Measurements from ENCODE around the gene AKAP3.

DNA sequence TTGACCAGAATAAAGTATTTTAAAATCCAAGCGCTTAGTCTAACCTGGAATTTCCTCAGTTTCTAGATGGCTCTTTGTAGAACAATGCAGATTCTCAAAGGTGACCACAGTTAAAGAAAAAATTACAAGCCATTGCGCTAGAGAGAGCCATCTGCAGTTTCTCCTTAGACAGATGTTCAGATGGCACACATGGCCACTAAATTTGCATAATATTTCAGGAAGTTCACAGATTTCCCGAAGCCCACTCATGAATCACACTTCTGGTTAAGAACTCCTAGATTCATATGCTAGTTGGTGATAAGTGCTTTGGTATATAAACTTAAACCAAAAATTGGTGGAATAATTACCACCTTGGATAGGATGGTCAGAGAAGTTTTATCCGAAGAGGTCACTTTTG lies 749 bp downstream of the AKAP3 start:
- TF ChIP-seq, protein P1, sequence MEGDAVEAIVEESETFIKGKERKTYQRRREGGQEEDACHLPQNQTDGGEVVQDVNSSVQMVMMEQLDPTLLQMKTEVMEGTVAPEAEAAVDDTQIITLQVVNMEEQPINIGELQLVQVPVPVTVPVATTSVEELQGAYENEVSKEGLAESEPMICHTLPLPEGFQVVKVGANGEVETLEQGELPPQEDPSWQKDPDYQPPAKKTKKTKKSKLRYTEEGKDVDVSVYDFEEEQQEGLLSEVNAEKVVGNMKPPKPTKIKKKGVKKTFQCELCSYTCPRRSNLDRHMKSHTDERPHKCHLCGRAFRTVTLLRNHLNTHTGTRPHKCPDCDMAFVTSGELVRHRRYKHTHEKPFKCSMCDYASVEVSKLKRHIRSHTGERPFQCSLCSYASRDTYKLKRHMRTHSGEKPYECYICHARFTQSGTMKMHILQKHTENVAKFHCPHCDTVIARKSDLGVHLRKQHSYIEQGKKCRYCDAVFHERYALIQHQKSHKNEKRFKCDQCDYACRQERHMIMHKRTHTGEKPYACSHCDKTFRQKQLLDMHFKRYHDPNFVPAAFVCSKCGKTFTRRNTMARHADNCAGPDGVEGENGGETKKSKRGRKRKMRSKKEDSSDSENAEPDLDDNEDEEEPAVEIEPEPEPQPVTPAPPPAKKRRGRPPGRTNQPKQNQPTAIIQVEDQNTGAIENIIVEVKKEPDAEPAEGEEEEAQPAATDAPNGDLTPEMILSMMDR (conservative IDR thresholded peaks at IDR 0.05; ENCODE audit: low read length), result no peak
- no peak for TF ChIP-seq EZH2phosphoT487 (IDR thresholded peaks at IDR 0.05; ENCODE audit: borderline replicate concordance)

Measured in Loucy (cell line).